Measurements from ENCODE around the gene METTL16.
"Not testable (repeated sequence)": the region's sequence is repeated elsewhere in the genome, so short reads cannot be mapped to it uniquely, and the experiment has no call there.

The METTL16 gene

GRCh38 chr17:2547176-2547575, 35.5 kb upstream of the METTL16 start:
- TF ChIP-seq CTCF (conservative IDR thresholded peaks at IDR 0.05; ENCODE audit: low read depth, low read length), result no peak
- no peak overlapping the region for H3K4me3 ChIP-seq (ENCODE audit: low read length)
- no peak for DNase-seq (ENCODE audit: low read depth)

GRCh38 chr17:2545393-2545792, 33.7 kb upstream of the METTL16 start:
- H3K4me3 ChIP-seq (ENCODE audit: low read length), result no peak overlapping the region
- peak; percentile 32 for DNase-seq (ENCODE audit: low read depth)
- TF ChIP-seq CTCF (conservative IDR thresholded peaks at IDR 0.05; ENCODE audit: low read depth, low read length), result no peak

- no peak for TF ChIP-seq CTCF (conservative IDR thresholded peaks at IDR 0.05; ENCODE audit: low read depth, low read length)
- DNase-seq (ENCODE audit: low read depth), result no peak
- H3K4me3 ChIP-seq (ENCODE audit: low read length), result no peak overlapping the region
Measured at GRCh38 chr17:2542456-2542855, 30.8 kb upstream of the METTL16 start.

GRCh38 chr17:2542056-2542455, 30.4 kb upstream of the METTL16 start:
- no peak for TF ChIP-seq CTCF (conservative IDR thresholded peaks at IDR 0.05; ENCODE audit: low read depth, low read length)
- no peak for DNase-seq (ENCODE audit: low read depth)
- no peak overlapping the region for H3K4me3 ChIP-seq (ENCODE audit: low read length)

GRCh38 chr17:2537579-2537978, 25.9 kb upstream of the METTL16 start:
- not testable (repeated sequence) for DNase-seq (ENCODE audit: low read depth)

GRCh38 chr17:2532146-2532720, 20.5 kb upstream of the METTL16 start:
- no peak overlapping the region for H3K4me3 ChIP-seq (ENCODE audit: low read length)
- TF ChIP-seq CTCF (conservative IDR thresholded peaks at IDR 0.05; ENCODE audit: low read depth, low read length), result no peak
- no peak for DNase-seq (ENCODE audit: low read depth)

More at GRCh38 chr17:2537579-2537978, 25.9 kb upstream of the METTL16 start:
- H3K4me3 ChIP-seq (ENCODE audit: low read length), result not testable (repeated sequence)

- H3K4me3 ChIP-seq (ENCODE audit: low read length), result not testable (repeated sequence)
Measured at GRCh38 chr17:2531243-2531954, 19.7 kb upstream of the METTL16 start.

GRCh38 chr17:2521775-2522410, 10.2 kb upstream of the METTL16 start:
- H3K4me3 ChIP-seq (ENCODE audit: low read length); DNase-seq (ENCODE audit: low read depth): not testable (repeated sequence)

More at GRCh38 chr17:2531243-2531954, 19.7 kb upstream of the METTL16 start:
- not testable (repeated sequence) for DNase-seq (ENCODE audit: low read depth)

Measured in retinal pigment epithelial cell (primary cell).